Aorta (tissue), 5 donors: Measurements from ENCODE around the gene ERG. TPM values are rescaled to one million over a fixed set of nuclear protein-coding genes. Genes with fewer than 3 reads are reported as not detected.

Experiments
- ATAC-seq: fragments of 200-7000 bp; cut with Tn5 transposase; one replicate; pipeline ENCODE4 v1.9.1; 2022; ENCODE audit warnings: moderate library complexity; ENCODE audit not compliant: low FRiP score
- DNase-seq, 2 donors: peaks; one replicate each; pipeline ENCODE4 v3.0.0-alpha.2; 2020
- H3K27ac ChIP-seq, 2 donors: one replicate each; pipeline ENCODE4 v1.5.1; 2013; ENCODE audit warnings: low read length in 2 of 2, mild to moderate bottlenecking in 2 of 2, moderate library complexity in 2 of 2, control low read depth in 1 of 2, inconsistent platforms in 1 of 2, low read depth in 1 of 2
- H3K27me3 ChIP-seq, 2 donors: one replicate each; pipeline ENCODE4 v1.6.1; 2013; ENCODE audit warnings: control low read depth in 1 of 2, low read length in 1 of 2, mild to moderate bottlenecking in 1 of 2, moderate library complexity in 1 of 2; ENCODE audit not compliant: insufficient read depth in 2 of 2, control insufficient read depth in 1 of 2
- H3K36me3 ChIP-seq, 2 donors: one replicate each; pipeline ENCODE4 v1.6.1; 2013; ENCODE audit warnings: control low read depth in 1 of 2, low read length in 1 of 2, mild to moderate bottlenecking in 1 of 2; ENCODE audit not compliant: insufficient read depth in 2 of 2, control insufficient read depth in 1 of 2
- H3K4me1 ChIP-seq, 2 donors: one replicate each; pipeline ENCODE4 v1.6.1; 2013; ENCODE audit warnings: low read length in 2 of 2, control low read depth in 1 of 2, mild to moderate bottlenecking in 1 of 2, moderate library complexity in 1 of 2; ENCODE audit not compliant: insufficient read depth in 2 of 2, control insufficient read depth in 1 of 2
- H3K4me3 ChIP-seq, 2 donors: one replicate each; pipeline ENCODE4 v1.5.1; 2013; ENCODE audit warnings: low read length in 2 of 2, control low read depth in 1 of 2, mild to moderate bottlenecking in 1 of 2
- H3K9me3 ChIP-seq: one replicate; pipeline ENCODE4 v1.6.1; 2013; ENCODE audit warnings: mild to moderate bottlenecking, low read length; ENCODE audit not compliant: control insufficient read depth
- WGBS, 2 donors: extraction: QIAGEN DNeasy Blood & Tissue Kit; methylation state at CpG; one replicate each; pipeline ENCODE4 v1.1.7; 2013; 5-methylcytosine and 5-hydroxymethylcytosine counted together
- intact Hi-C, 2 donors: fragments of 100-400 bp; cut with DNase I; formaldehyde crosslinking; loops; one replicate each; pipeline versions ENCODE4 v1.14.2 to v1.15.0; 2022
- polyA plus RNA-seq, 2 donors: library from polyadenylated mRNA; stranded (reverse); fragments of 200-250 nt; gene quantifications; one replicate each; pipeline ENCODE4 v1.2.3, GENCODE V29; 2013
- total RNA-seq, 2 donors: library from RNA; stranded (reverse); fragmentation: NEBNext Ultra II Directional; extraction: Animal tissue kit (Norgen Biotek cat#: 25700); gene quantifications; one replicate each; pipeline ENCODE4 v1.2.1, GENCODE V29; 2021
- donor health status: healthy with polysubstance abuse.
- donor health status: Bipolar disorder and iron deficiency.
- donor health status: DM: no; HTN: no; CAD: no.
- donor health status: DM: no; HTN: no; CAD: no.
- donor health status: DM: yes; HTN: yes; CAD: no.

Gene ERG
- total and polyA plus RNA-seq, 4 donors = 33.5 to 133 (median 86.4) TPM

- Histone ChIP-seq H3K4me3 (no peak overlapping the region), H3K27me3 (no peaks in the 10 kb centered on the region), H3K4me1 (peaks cover 9 to 10% of the 10 kb centered on the region in 2 donors), H3K9me3 (no peaks in the 10 kb centered on the region), H3K27ac (peak overlapping the region; percentile 41 to 49), H3K36me3 (no peaks in the 10 kb centered on the region)
- intact Hi-C loops = loop anchor here (5.0 to 10.0 kb wide), 5 partner anchors 32 to 250 kb away; no protein-coding TSS in a partner anchor
- DNase-seq = peak; percentile 80 to 89
- peak; percentile 68 for ATAC-seq
- 3 to 7% methylated on average over 6 of the region's 6 CpGs for WGBS, 2 donors
These were observed 3.6 kb downstream of the ERG start for GRCh38 chr21:38494703-38495102.

- DNase-seq (no peak), ATAC-seq (no peak)
- H3K4me3 ChIP-seq = no peak overlapping the region
- H3K36me3 ChIP-seq = no peaks in the 10 kb centered on the region
- H3K27me3 ChIP-seq = no peaks in the 10 kb centered on the region
- H3K27ac ChIP-seq = peak overlapping the region in 1 of 2 donors; percentile 48
- H3K9me3 ChIP-seq = no peaks in the 10 kb centered on the region
- intact Hi-C loops = loop anchor here in 1 of 2 donors (5.0 to 10.0 kb wide), 3 partner anchors 37 to 249 kb away; no protein-coding TSS in a partner anchor
- H3K4me1 ChIP-seq = peaks cover 9 to 11% of the 10 kb centered on the region in 2 donors
- 81 to 84% methylated on average over 4 of the region's 4 CpGs for WGBS, 2 donors
These were observed 4.0 kb downstream of the ERG start for GRCh38 chr21:38494251-38494642.

GRCh38 chr21:38493549-38494250, 4.6 kb downstream of the ERG start:
- no peaks in the 10 kb centered on the region for H3K9me3 ChIP-seq
- intact Hi-C loops = loop anchor here in 1 of 2 donors (5.0 to 10.0 kb wide), 3 partner anchors 36 to 249 kb away; no protein-coding TSS in a partner anchor
- no peaks in the 10 kb centered on the region for H3K27me3 ChIP-seq
- H3K27ac ChIP-seq = peak overlapping the region; percentile 46 to 48
- no peak overlapping the region for H3K4me3 ChIP-seq
- peaks cover 6 to 15% of the 10 kb centered on the region in 2 donors for H3K4me1 ChIP-seq
- H3K36me3 ChIP-seq = no peaks in the 10 kb centered on the region
- 91% methylated on average over 18 of the region's 18 CpGs for WGBS, 2 donors
- ATAC-seq = no peak
- DNase-seq = peak in 1 of 2 donors; percentile 72

GRCh38 chr21:38492007-38492406, 6.3 kb downstream of the ERG start:
- 26 to 30% methylated on average over 2 to 3 of the region's 3 CpGs for WGBS, 2 donors
- DNase-seq (no peak), ATAC-seq (no peak)
- Histone ChIP-seq H3K27me3 (no peaks in the 10 kb centered on the region), H3K36me3 (no peaks in the 10 kb centered on the region), H3K27ac (peak overlapping the region; percentile 91), H3K4me3 (no peak overlapping the region), H3K4me1 (peaks cover 7 to 19% of the 10 kb centered on the region in 2 donors), H3K9me3 (no peaks in the 10 kb centered on the region)
- intact Hi-C loops = loop anchor here in 1 of 2 donors (5.0 to 10.0 kb wide), 3 partner anchors 35 to 247 kb away; no protein-coding TSS in a partner anchor

GRCh38 chr21:38491536-38491935, 6.7 kb downstream of the ERG start:
- 2 to 7% methylated on average over 5 of the region's 5 CpGs for WGBS, 2 donors
- no peaks in the 10 kb centered on the region for H3K36me3 ChIP-seq
- H3K27ac ChIP-seq = peak overlapping the region in 1 of 2 donors; percentile 80
- no peak for ATAC-seq
- no peak overlapping the region for H3K4me3 ChIP-seq
- no peak for DNase-seq
- H3K27me3 ChIP-seq = no peaks in the 10 kb centered on the region
- H3K4me1 ChIP-seq = peaks cover 7 to 21% of the 10 kb centered on the region in 2 donors
- intact Hi-C loops = loop anchor here in 1 of 2 donors (5.0 to 10.0 kb wide), 3 partner anchors 34 to 247 kb away; no protein-coding TSS in a partner anchor
- H3K9me3 ChIP-seq = no peaks in the 10 kb centered on the region

GRCh38 chr21:38490411-38491020, 7.8 kb downstream of the ERG start:
- DNase-seq (no peak), ATAC-seq (no peak)
- Histone ChIP-seq H3K27ac (peak overlapping the region; percentile 89 to 99), H3K4me1 (peaks cover 7 to 18% of the 10 kb centered on the region in 2 donors), H3K9me3 (no peaks in the 10 kb centered on the region), H3K36me3 (no peaks in the 10 kb centered on the region), H3K4me3 (no peak overlapping the region), H3K27me3 (no peaks in the 10 kb centered on the region)
- intact Hi-C loops = loop anchor here in 1 of 2 donors (5.0 to 10.0 kb wide), 3 partner anchors 33 to 246 kb away; no protein-coding TSS in a partner anchor
- WGBS, 2 donors = 50 to 54% methylated on average over 12 of the region's 12 CpGs

- peak overlapping the region; percentile 86 to 99 for H3K27ac ChIP-seq
- no peak for ATAC-seq
- intact Hi-C loops = loop anchor here in 1 of 2 donors (5.0 to 10.0 kb wide), 4 partner anchors 32 to 245 kb away; no protein-coding TSS in a partner anchor
These were observed 8.5 kb downstream of the ERG start for GRCh38 chr21:38489729-38490128.

GRCh38 chr21:38489271-38489652, 9.0 kb downstream of the ERG start:
- intact Hi-C loops = loop anchor here in 1 of 2 donors (5.0 kb wide), 1 partner anchor 147 kb away; no protein-coding TSS in a partner anchor
- Histone ChIP-seq H3K27me3 (no peaks in the 10 kb centered on the region), H3K4me1 (peaks cover 7 to 20% of the 10 kb centered on the region in 2 donors), H3K27ac (peak overlapping the region; percentile 86 to 99), H3K4me3 (no peak overlapping the region), H3K9me3 (no peaks in the 10 kb centered on the region), H3K36me3 (no peaks in the 10 kb centered on the region)
- ATAC-seq (no peak), DNase-seq (no peak)
- WGBS, 2 donors = 5 to 10% methylated on average over 3 of the region's 3 CpGs

More at GRCh38 chr21:38489729-38490128, 8.5 kb downstream of the ERG start:
- Histone ChIP-seq H3K9me3 (no peaks in the 10 kb centered on the region), H3K4me3 (no peak overlapping the region), H3K36me3 (no peaks in the 10 kb centered on the region), H3K27me3 (no peaks in the 10 kb centered on the region), H3K4me1 (peaks cover 7 to 16% of the 10 kb centered on the region in 2 donors)
- WGBS, 2 donors = 55 to 59% methylated on average over 6 of the region's 6 CpGs
- no peak for DNase-seq
